Peyer's patch (tissue), 4 donors: ENCODE results near the gene KRT8. TPM values are rescaled to one million over a fixed set of nuclear protein-coding genes. Genes with fewer than 3 reads are reported as not detected.

Experiments
- DNase-seq, 3 donors: peaks; one replicate each; pipeline ENCODE4 v3.0.0-alpha.2; 2017 to 2019
- H3K27ac ChIP-seq, 4 donors: fragments of 200-600 bp; sonication (generic); one replicate each; pipeline ENCODE4 v1.5.1; 2016 to 2019
- H3K27me3 ChIP-seq, 2 donors: fragments of 200-600 bp; sonication (generic); one replicate each; pipeline ENCODE4 v1.5.1; 2019
- H3K36me3 ChIP-seq, 3 donors: fragments of 200-600 bp; sonication (generic); one replicate each; pipeline ENCODE4 v1.5.1; 2016 to 2019
- H3K4me1 ChIP-seq, 4 donors: fragments of 200-600 bp; sonication (generic); one replicate each; pipeline ENCODE4 v1.5.1; 2016 to 2019
- H3K4me3 ChIP-seq, 4 donors: fragments of 200-600 bp; sonication (generic); 1 replicate in 3 of 4; 2 replicates in 1 of 4; pipeline ENCODE4 v1.5.1; 2016 to 2019; ENCODE audit warnings: mild to moderate bottlenecking in 1 of 4
- H3K9me3 ChIP-seq, 4 donors: fragments of 200-600 bp; sonication (generic); one replicate each; pipeline ENCODE4 v1.5.1; 2016 to 2019; ENCODE audit warnings: mild to moderate bottlenecking in 1 of 4
- CTCF ChIP-seq, 6 experiments: fragments of 450-650 bp in 4 of 6; fragments of 200-600 bp in 2 of 6; sonication (generic) in 1 of 6; IDR thresholded peaks; one replicate each; pipeline ENCODE4 v1.5.1; 2017 to 2019; ENCODE audit warnings: antibody characterized with exemption in 6 of 6, mild to moderate bottlenecking in 3 of 6, moderate library complexity in 1 of 6
- POLR2A ChIP-seq, 2 donors: fragments of 450-650 bp; IDR thresholded peaks; one replicate each; pipeline ENCODE4 v1.5.1; 2017; ENCODE audit warnings: antibody characterized with exemption in 2 of 2, mild to moderate bottlenecking in 2 of 2, moderate library complexity in 2 of 2
- total RNA-seq, 4 donors: library from RNA; depleted of rRNA; stranded (reverse); fragments of >200 nt; gene quantifications; one replicate each; pipeline ENCODE4 v1.1.0, GENCODE V29; 2016

The KRT8 gene
- total RNA-seq, 4 donors from 2014 or later, result 1,046 to 2,452 (median 2,098) TPM

GRCh38 chr12:52899338-52900035, 5.4 kb downstream of the KRT8 start:
- peak overlapping the region in 3 of 4 donors; percentile 51 to 97 (median 93) for H3K27ac ChIP-seq
- H3K4me3 ChIP-seq, result peak overlapping the region in 2 of 4 donors; percentile 62 to 89
- H3K4me1 ChIP-seq, result peaks cover 0 to 41% (median 7%) of the 10 kb centered on the region in 4 donors
- no peak for DNase-seq
- no peaks in the 10 kb centered on the region for H3K27me3 ChIP-seq
- TF ChIP-seq POLR2A (IDR thresholded peaks at IDR 0.05) (no peak), CTCF (IDR thresholded peaks at IDR 0.05) (no peak)
- H3K36me3 ChIP-seq, result peaks cover 0 to 42% (median 0%) of the 10 kb centered on the region in 3 donors
- H3K9me3 ChIP-seq, result no peaks in the 10 kb centered on the region

GRCh38 chr12:52896190-52897100, 8.4 kb downstream of the KRT8 start:
- TF ChIP-seq CTCF (IDR thresholded peaks at IDR 0.05) (no peak), POLR2A (IDR thresholded peaks at IDR 0.05) (no peak)
- H3K4me1 ChIP-seq, result peaks cover 0 to 41% (median 3%) of the 10 kb centered on the region in 4 donors
- H3K9me3 ChIP-seq, result no peaks in the 10 kb centered on the region
- H3K27ac ChIP-seq, result peak overlapping the region in 3 of 4 donors; percentile 64 to 97 (median 93)
- DNase-seq, result peak in 2 of 3 donors; percentile 63 to 74
- H3K36me3 ChIP-seq, result peaks cover 0 to 37% (median 0%) of the 10 kb centered on the region in 3 donors
- no peaks in the 10 kb centered on the region for H3K27me3 ChIP-seq
- no peak overlapping the region for H3K4me3 ChIP-seq

GRCh38 chr12:52895726-52896189, 9.1 kb downstream of the KRT8 start:
- peak overlapping the region in 3 of 4 donors; percentile 53 to 97 (median 93) for H3K27ac ChIP-seq
- H3K9me3 ChIP-seq, result no peaks in the 10 kb centered on the region
- no peak overlapping the region for H3K4me3 ChIP-seq
- TF ChIP-seq CTCF (IDR thresholded peaks at IDR 0.05), result no peak
- no peak for TF ChIP-seq POLR2A (IDR thresholded peaks at IDR 0.05)
- peaks cover 0 to 31% (median 0%) of the 10 kb centered on the region in 3 donors for H3K36me3 ChIP-seq
- H3K4me1 ChIP-seq, result peaks cover 0 to 36% (median 3%) of the 10 kb centered on the region in 4 donors
- H3K27me3 ChIP-seq, result no peaks in the 10 kb centered on the region
- DNase-seq, result peak in 1 of 3 donors; percentile 67

- no peaks in the 10 kb centered on the region for H3K27me3 ChIP-seq
- no peak for DNase-seq
- H3K9me3 ChIP-seq, result no peaks in the 10 kb centered on the region
- TF ChIP-seq CTCF (IDR thresholded peaks at IDR 0.05) (no peak), POLR2A (IDR thresholded peaks at IDR 0.05) (no peak)
- H3K4me1 ChIP-seq, result peaks cover 0 to 16% (median 3%) of the 10 kb centered on the region in 4 donors
- H3K36me3 ChIP-seq, result peaks cover 0 to 8% (median 0%) of the 10 kb centered on the region in 3 donors
- no peak overlapping the region for H3K4me3 ChIP-seq
- no peak overlapping the region for H3K27ac ChIP-seq
Observed at GRCh38 chr12:52892974-52893373, 11.9 kb downstream of the KRT8 start.

- Histone ChIP-seq H3K4me3 (no peak overlapping the region), H3K27me3 (no peaks in the 10 kb centered on the region), H3K4me1 (peaks cover 0 to 9% (median 3%) of the 10 kb centered on the region in 4 donors), H3K27ac (no peak overlapping the region), H3K9me3 (no peaks in the 10 kb centered on the region), H3K36me3 (peaks cover 0 to 3% (median 0%) of the 10 kb centered on the region in 3 donors)
- TF ChIP-seq POLR2A (IDR thresholded peaks at IDR 0.05), result no peak
- no peak for TF ChIP-seq CTCF (IDR thresholded peaks at IDR 0.05)
- DNase-seq, result no peak
Observed at GRCh38 chr12:52892207-52892852, 12.5 kb downstream of the KRT8 start.
